Sigmoid colon (tissue), 7 donors: Measurements from ENCODE around the gene HECW1. TPM values are rescaled to one million over a fixed set of nuclear protein-coding genes. Genes with fewer than 3 reads are reported as not detected.

Source experiments
- DNase-seq: peaks from one replicate; pipeline ENCODE4 v3.0.0-alpha.2; 2019
- H3K27ac ChIP-seq, 4 donors: fragments of 200-600 bp; sonication (generic); one replicate each; pipeline ENCODE4 v1.5.1; 2016 to 2019; ENCODE audit warnings: mild to moderate bottlenecking in 1 of 4
- H3K27me3 ChIP-seq, 3 donors: fragments of 200-600 bp; sonication (generic); one replicate each; pipeline ENCODE4 v1.5.1; 2019; ENCODE audit warnings: mild to moderate bottlenecking in 1 of 3
- H3K36me3 ChIP-seq, 4 donors: fragments of 200-600 bp; sonication (generic); one replicate each; pipeline ENCODE4 v1.5.1; 2016 to 2019
- H3K4me1 ChIP-seq, 4 donors: fragments of 200-600 bp; sonication (generic); one replicate each; pipeline ENCODE4 v1.5.1; 2017 to 2019
- H3K4me3 ChIP-seq, 4 donors: fragments of 200-600 bp; sonication (generic); one replicate each; pipeline ENCODE4 v1.5.1; 2017 to 2019; ENCODE audit warnings: mild to moderate bottlenecking in 2 of 4, moderate library complexity in 1 of 4
- H3K9me3 ChIP-seq, 4 donors: fragments of 200-600 bp in 3 of 4; sonication (generic) in 3 of 4; one replicate each; pipeline versions ENCODE4 v1.5.1 to v1.6.1; 2013 to 2019
- CTCF ChIP-seq, 4 experiments: fragments of 450-650 bp in 3 of 4; fragments of 200-600 bp in 1 of 4; IDR thresholded peaks; one replicate each; pipeline ENCODE4 v1.5.1; 2016 to 2019; ENCODE audit warnings: antibody characterized with exemption in 4 of 4, mild to moderate bottlenecking in 3 of 4, moderate library complexity in 2 of 4
- EP300 ChIP-seq, 4 donors: sonication (generic); formaldehyde crosslinking; IDR thresholded peaks; one replicate each; pipeline ENCODE4 v1.6.1; 2017; ENCODE audit warnings: antibody characterized with exemption in 4 of 4
- POLR2A ChIP-seq, 2 donors: fragments of 450-650 bp; IDR thresholded peaks; one replicate each; pipeline ENCODE4 v1.6.1; 2016; ENCODE audit warnings: antibody characterized with exemption in 2 of 2, mild to moderate bottlenecking in 2 of 2, moderate library complexity in 2 of 2
- POLR2AphosphoS5 ChIP-seq, 4 donors: sonication (generic); formaldehyde crosslinking; IDR thresholded peaks; one replicate each; pipeline ENCODE4 v1.6.1; 2017; ENCODE audit warnings: antibody characterized with exemption in 4 of 4
- WGBS, 2 donors: extraction: QIAGEN DNeasy Blood & Tissue Kit; methylation state at CpG; one replicate each; pipeline ENCODE4 v1.1.7; 2013; 5-methylcytosine and 5-hydroxymethylcytosine counted together
- intact Hi-C: fragments of 100-400 bp; cut with DNase I; formaldehyde crosslinking; loops from one replicate; pipeline ENCODE4 v1.15.1; 2023
- polyA plus RNA-seq, 3 donors: library from polyadenylated mRNA; stranded (reverse); fragments of 200-250 nt; gene quantifications; one replicate each; pipeline ENCODE4 v1.2.3, GENCODE V29; 2013
- total RNA-seq, 4 donors: library from RNA; depleted of rRNA; stranded (reverse); fragments of >200 nt; gene quantifications; one replicate each; pipeline ENCODE4 v1.1.0, GENCODE V29; 2016
- donor health status: healthy with polysubstance abuse.
- donor health status: Bipolar disorder and iron deficiency.
- donor health status: healthy.

The HECW1 gene
- total and polyA plus RNA-seq, 7 donors, result 0.33 to 7.8 (median 1.2) TPM

GRCh38 chr7:43291789-43292188, 179.3 kb downstream of the HECW1 start:
- intact Hi-C loops, result no loop called here
- H3K4me1 ChIP-seq, result peaks cover 0 to 20% (median 14%) of the 10 kb centered on the region in 4 donors
- no peaks in the 10 kb centered on the region for H3K36me3 ChIP-seq
- 72 to 83% methylated on average over 3 of the region's 3 CpGs for WGBS, 2 donors
- H3K4me3 ChIP-seq, result no peak overlapping the region
- DNase-seq, result no peak
- no peak for TF ChIP-seq CTCF (IDR thresholded peaks at IDR 0.05)
- TF ChIP-seq EP300 (IDR thresholded peaks at IDR 0.05), result no peak
- TF ChIP-seq POLR2A (IDR thresholded peaks at IDR 0.05), result no peak
- TF ChIP-seq POLR2AphosphoS5 (IDR thresholded peaks at IDR 0.05), result no peak
- H3K27me3 ChIP-seq, result no peaks in the 10 kb centered on the region
- H3K9me3 ChIP-seq, result no peaks in the 10 kb centered on the region
- no peak overlapping the region for H3K27ac ChIP-seq

DNA sequence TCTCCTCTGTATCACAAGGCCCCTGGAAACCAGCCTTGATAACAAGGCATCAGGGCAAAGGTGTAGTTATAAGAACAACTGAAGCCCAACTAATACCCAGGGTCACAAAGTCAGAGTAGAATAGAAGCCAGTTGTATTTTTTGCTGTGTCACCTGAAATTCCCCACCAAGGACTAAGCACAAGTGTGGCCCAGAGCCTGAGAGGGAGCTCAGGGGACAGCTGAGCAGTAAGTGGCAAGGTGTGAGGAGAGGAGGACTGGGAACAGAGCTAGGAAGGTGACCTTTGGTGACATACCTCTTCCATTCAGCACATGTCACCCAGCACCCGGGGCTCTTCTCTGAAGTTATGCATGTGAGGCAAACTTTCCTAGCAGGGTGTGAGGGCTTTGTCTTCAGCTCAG, 179.9 kb downstream of the HECW1 start:
- Histone ChIP-seq H3K4me3 (no peak overlapping the region), H3K27me3 (no peaks in the 10 kb centered on the region), H3K27ac (no peak overlapping the region), H3K36me3 (no peaks in the 10 kb centered on the region), H3K4me1 (peaks cover 0 to 20% (median 14%) of the 10 kb centered on the region in 4 donors), H3K9me3 (no peaks in the 10 kb centered on the region)
- DNase-seq, result no peak
- TF ChIP-seq POLR2AphosphoS5 (IDR thresholded peaks at IDR 0.05), result no peak
- TF ChIP-seq EP300 (IDR thresholded peaks at IDR 0.05), result no peak
- no peak for TF ChIP-seq POLR2A (IDR thresholded peaks at IDR 0.05)
- TF ChIP-seq CTCF (IDR thresholded peaks at IDR 0.05), result no peak
- WGBS, 2 donors, result 88 to 89% methylated on average over 1 of the region's 1 CpG
- intact Hi-C loops, result no loop called here

DNA sequence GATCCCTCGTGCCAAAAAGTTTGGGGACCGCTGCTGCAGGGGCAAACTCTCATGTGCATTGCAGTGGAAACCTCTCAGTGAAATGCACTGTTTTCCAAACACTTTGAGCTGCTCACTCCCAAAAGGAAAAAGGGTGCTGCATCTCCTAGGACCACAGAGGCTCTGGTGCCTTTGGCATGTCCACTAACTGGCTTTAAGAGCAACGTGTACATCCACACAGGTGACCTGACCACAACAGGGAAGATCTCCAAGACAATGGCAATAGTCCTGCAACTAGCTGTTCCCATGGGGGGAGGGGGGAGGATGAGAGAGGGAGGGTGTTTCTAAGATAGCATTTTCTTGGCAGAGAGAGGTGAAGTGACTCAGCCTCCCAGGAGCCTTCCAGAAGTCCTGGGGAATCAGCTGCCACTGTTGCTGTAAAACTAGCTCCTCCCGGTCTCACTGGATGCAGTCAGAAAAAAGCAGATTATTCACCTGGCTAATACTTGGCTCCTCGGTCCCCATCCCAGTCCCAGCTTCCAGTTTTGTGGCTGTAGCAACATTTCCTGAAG, 181.7 kb downstream of the HECW1 start:
- Histone ChIP-seq H3K36me3 (no peaks in the 10 kb centered on the region), H3K4me3 (no peak overlapping the region), H3K27me3 (no peaks in the 10 kb centered on the region), H3K4me1 (peaks cover 0 to 20% (median 14%) of the 10 kb centered on the region in 4 donors), H3K9me3 (no peaks in the 10 kb centered on the region), H3K27ac (peak overlapping the region in 1 of 4 donors; percentile 49)
- DNase-seq, result peak; percentile 72
- intact Hi-C loops, result no loop called here
- TF ChIP-seq POLR2AphosphoS5 (IDR thresholded peaks at IDR 0.05), result peak in 1 of 4 donors; percentile 11
- TF ChIP-seq EP300 (IDR thresholded peaks at IDR 0.05), result no peak
- WGBS, 2 donors, result 44 to 59% methylated on average over 5 of the region's 5 CpGs

GRCh38 chr7:43295429-43295828, 183.0 kb downstream of the HECW1 start:
- 58 to 68% methylated on average over 3 of the region's 3 CpGs for WGBS, 2 donors
- H3K36me3 ChIP-seq, result no peaks in the 10 kb centered on the region
- no peak overlapping the region for H3K4me3 ChIP-seq
- H3K27me3 ChIP-seq, result no peaks in the 10 kb centered on the region
- no peaks in the 10 kb centered on the region for H3K9me3 ChIP-seq
- H3K27ac ChIP-seq, result peak overlapping the region in 1 of 4 donors; percentile 49
- intact Hi-C loops, result no loop called here
- no peak for TF ChIP-seq EP300 (IDR thresholded peaks at IDR 0.05)
- no peak for TF ChIP-seq POLR2A (IDR thresholded peaks at IDR 0.05)
- no peak for TF ChIP-seq CTCF (IDR thresholded peaks at IDR 0.05)
- no peak for TF ChIP-seq POLR2AphosphoS5 (IDR thresholded peaks at IDR 0.05)
- no peak for DNase-seq
- peaks cover 0 to 20% (median 14%) of the 10 kb centered on the region in 4 donors for H3K4me1 ChIP-seq

DNA sequence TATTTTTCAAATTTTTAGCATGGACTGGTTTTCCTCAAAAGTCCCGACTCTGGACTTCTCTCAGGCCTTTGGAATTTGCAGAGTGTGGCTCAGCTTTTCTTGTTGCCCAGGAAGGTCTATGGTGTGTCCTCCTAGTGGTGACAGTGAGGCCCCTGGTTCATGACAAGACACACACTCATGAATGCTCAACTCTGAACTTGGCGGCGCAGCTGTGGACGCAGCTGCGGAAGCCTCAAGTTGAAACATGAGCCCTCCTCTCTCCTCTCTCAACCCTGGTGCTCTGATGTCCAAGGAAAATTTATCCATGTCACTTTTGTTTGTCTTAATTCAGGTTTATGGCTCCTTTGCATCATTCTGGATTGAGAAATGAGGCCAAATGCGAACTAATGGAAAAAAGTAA, 183.9 kb downstream of the HECW1 start:
- WGBS, 2 donors, result 71 to 83% methylated on average over 6 of the region's 6 CpGs
- H3K4me3 ChIP-seq, result no peak overlapping the region
- H3K36me3 ChIP-seq, result no peaks in the 10 kb centered on the region
- H3K27me3 ChIP-seq, result no peaks in the 10 kb centered on the region
- no peaks in the 10 kb centered on the region for H3K9me3 ChIP-seq
- TF ChIP-seq EP300 (IDR thresholded peaks at IDR 0.05) (no peak), POLR2AphosphoS5 (IDR thresholded peaks at IDR 0.05) (peak in 3 of 4 donors; percentile 13 to 62 (median 35)), POLR2A (IDR thresholded peaks at IDR 0.05) (no peak), CTCF (IDR thresholded peaks at IDR 0.05) (no peak)
- peak; percentile 78 for DNase-seq
- intact Hi-C loops, result no loop called here
- H3K27ac ChIP-seq, result peak overlapping the region in 1 of 4 donors; percentile 31
- H3K4me1 ChIP-seq, result peaks cover 0 to 20% (median 14%) of the 10 kb centered on the region in 4 donors
